Measurements from ENCODE around the gene DGKG. TPM values are rescaled to one million over a fixed set of nuclear protein-coding genes. Genes with fewer than 3 reads are reported as not detected.

The DGKG gene
- total and polyA plus RNA-seq, 9 of the 15 experiments (the other 6 are each of a cell fraction or from before 2014, with no cell fraction given): 0.01 to 0.36 (median 0.15) TPM

- Histone ChIP-seq H3K36me3 (ENCODE audit: control insufficient read depth, insufficient read depth, low read length) (no peaks in the 10 kb centered on the region), H3K9me1 (ENCODE audit: control insufficient read depth, insufficient read depth, low read length) (no peaks in the 10 kb centered on the region), H3K4me1 (replicated peaks in 1 of 2; ENCODE audit: control insufficient read depth in 2 of 2, insufficient read depth in 2 of 2, low read length in 2 of 2) (no peaks in the 10 kb centered on the region), H4K20me1 (replicated peaks; ENCODE audit: control insufficient read depth, insufficient read depth, low read length) (no peaks in the 10 kb centered on the region), H3K79me2 (ENCODE audit: control insufficient read depth, insufficient read depth, low read length) (no peaks in the 10 kb centered on the region), H3K9ac (ENCODE audit: insufficient read depth in 1 of 2, low read depth in 2 of 2, low read length in 2 of 2) (no peak overlapping the region), H2AFZ (ENCODE audit: low read depth, low read length) (no peak overlapping the region), H3K4me2 (ENCODE audit: insufficient read depth, low read length) (no peak overlapping the region), H3K27me3 (ENCODE audit: control insufficient read depth in 2 of 2, insufficient read depth in 2 of 2, low read length in 2 of 2) (peaks cover 10 to 38% of the 10 kb centered on the region in 2 experiments; a peak in 4 of 5 replicates), H3K4me3 (no peak overlapping the region), H3K9me3 (replicated peaks; ENCODE audit: control insufficient read depth, insufficient read depth, low read depth, low read length) (no peaks in the 10 kb centered on the region), H3K27ac (ENCODE audit: extremely low read depth, low read depth, low read length) (no peak overlapping the region)
- 3% methylated on average over 5 of the region's 5 CpGs for WGBS (ENCODE audit: insufficient coverage, low coverage, missing lambda C conversion rate)
- ChIA-PET POLR2A (no interaction called here), CTCF (ENCODE audit: low intra/inter-chr PET ratio) (no interaction called here)
- FAIRE-seq: peak; percentile 51
- intact Hi-C loops (cut with micrococcal nuclease) (no loop called here), in situ Hi-C loops (cut with MboI) (no loop called here)
- TF ChIP-seq PHB (CRISPR knock-in tag; IDR thresholded peaks at IDR 0.05): no peak
- no peak for TF ChIP-seq ZNF124 (CRISPR knock-in tag; IDR thresholded peaks at IDR 0.05)
- 0 out of 2 replicates have a peak, but pooled peaks have one; percentile 17 for TF ChIP-seq MAFG (tag; conservative IDR thresholded peaks at IDR 0.05)
- no peak for TF ChIP-seq RHOXF2B (CRISPR knock-in tag; conservative IDR thresholded peaks at IDR 0.05)
- TF ChIP-seq FOSL1 (tag; conservative IDR thresholded peaks at IDR 0.05): peak; percentile 60
- no peak for TF ChIP-seq U2AF1 (optimal IDR thresholded peaks at IDR 0.05; ENCODE audit: low read depth, low read length)
- no peak for TF ChIP-seq MTA3 (IDR thresholded peaks at IDR 0.05; ENCODE audit: borderline replicate concordance)
- TF ChIP-seq PCBP2 (IDR thresholded peaks at IDR 0.05; ENCODE audit: low read depth, low read length, poor library complexity, severe bottlenecking): no peak
- DNase-seq (ENCODE audit: extremely low read depth in 1 of 4, low spot score in 3 of 4): no peak
- no TSS peak for BruUV-seq (replicated peaks)
- ATAC-seq: no peak
Measured at GRCh38 chr3:186286114-186286513, 75.9 kb downstream of the DGKG start.

DNA sequence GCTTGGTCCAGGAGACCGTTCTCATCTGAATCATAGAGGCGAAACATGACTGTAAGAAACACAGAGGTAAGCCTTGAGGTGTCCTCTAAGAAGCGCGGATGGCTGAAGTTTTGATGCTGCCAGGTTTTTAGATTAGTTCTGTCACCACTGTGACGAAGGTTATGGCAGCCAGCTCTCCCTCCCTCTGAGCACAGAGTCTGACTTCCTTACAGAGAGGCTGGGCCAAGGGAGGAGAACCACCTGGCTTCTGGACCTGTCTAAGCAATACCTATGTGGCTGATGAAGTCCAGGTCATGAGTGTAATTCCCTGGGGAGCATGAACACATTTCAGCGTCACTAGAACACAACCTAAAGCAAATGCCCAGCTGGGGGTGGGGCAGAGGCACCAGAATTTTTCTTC is 77.4 kb downstream of the DGKG start:
- Histone ChIP-seq H3K4me3 (no peak overlapping the region), H3K36me3 (ENCODE audit: control insufficient read depth, insufficient read depth, low read length) (no peaks in the 10 kb centered on the region), H3K79me2 (ENCODE audit: control insufficient read depth, insufficient read depth, low read length) (no peaks in the 10 kb centered on the region), H3K4me2 (ENCODE audit: insufficient read depth, low read length) (no peak overlapping the region), H2AFZ (ENCODE audit: low read depth, low read length) (no peak overlapping the region), H4K20me1 (replicated peaks; ENCODE audit: control insufficient read depth, insufficient read depth, low read length) (no peaks in the 10 kb centered on the region), H3K4me1 (replicated peaks in 1 of 2; ENCODE audit: control insufficient read depth in 2 of 2, insufficient read depth in 2 of 2, low read length in 2 of 2) (no peaks in the 10 kb centered on the region), H3K9me1 (ENCODE audit: control insufficient read depth, insufficient read depth, low read length) (no peaks in the 10 kb centered on the region), H3K9ac (ENCODE audit: insufficient read depth in 1 of 2, low read depth in 2 of 2, low read length in 2 of 2) (no peak overlapping the region), H3K27me3 (ENCODE audit: control insufficient read depth in 2 of 2, insufficient read depth in 2 of 2, low read length in 2 of 2) (peaks cover 10 to 32% of the 10 kb centered on the region in 2 experiments; a peak in 4 of 5 replicates), H3K27ac (ENCODE audit: extremely low read depth, low read depth, low read length) (no peak overlapping the region), H3K9me3 (replicated peaks; ENCODE audit: control insufficient read depth, insufficient read depth, low read depth, low read length) (no peaks in the 10 kb centered on the region)
- WGBS (ENCODE audit: insufficient coverage, low coverage, missing lambda C conversion rate): 1% methylated on average over 6 of the region's 6 CpGs
- ATAC-seq (no peak), FAIRE-seq (no peak), DNase-seq (ENCODE audit: extremely low read depth in 1 of 4, low spot score in 3 of 4) (no peak)
- in situ Hi-C loops (cut with MboI) (no loop called here), intact Hi-C loops (cut with micrococcal nuclease) (no loop called here)
- TF ChIP-seq, protein P1, sequence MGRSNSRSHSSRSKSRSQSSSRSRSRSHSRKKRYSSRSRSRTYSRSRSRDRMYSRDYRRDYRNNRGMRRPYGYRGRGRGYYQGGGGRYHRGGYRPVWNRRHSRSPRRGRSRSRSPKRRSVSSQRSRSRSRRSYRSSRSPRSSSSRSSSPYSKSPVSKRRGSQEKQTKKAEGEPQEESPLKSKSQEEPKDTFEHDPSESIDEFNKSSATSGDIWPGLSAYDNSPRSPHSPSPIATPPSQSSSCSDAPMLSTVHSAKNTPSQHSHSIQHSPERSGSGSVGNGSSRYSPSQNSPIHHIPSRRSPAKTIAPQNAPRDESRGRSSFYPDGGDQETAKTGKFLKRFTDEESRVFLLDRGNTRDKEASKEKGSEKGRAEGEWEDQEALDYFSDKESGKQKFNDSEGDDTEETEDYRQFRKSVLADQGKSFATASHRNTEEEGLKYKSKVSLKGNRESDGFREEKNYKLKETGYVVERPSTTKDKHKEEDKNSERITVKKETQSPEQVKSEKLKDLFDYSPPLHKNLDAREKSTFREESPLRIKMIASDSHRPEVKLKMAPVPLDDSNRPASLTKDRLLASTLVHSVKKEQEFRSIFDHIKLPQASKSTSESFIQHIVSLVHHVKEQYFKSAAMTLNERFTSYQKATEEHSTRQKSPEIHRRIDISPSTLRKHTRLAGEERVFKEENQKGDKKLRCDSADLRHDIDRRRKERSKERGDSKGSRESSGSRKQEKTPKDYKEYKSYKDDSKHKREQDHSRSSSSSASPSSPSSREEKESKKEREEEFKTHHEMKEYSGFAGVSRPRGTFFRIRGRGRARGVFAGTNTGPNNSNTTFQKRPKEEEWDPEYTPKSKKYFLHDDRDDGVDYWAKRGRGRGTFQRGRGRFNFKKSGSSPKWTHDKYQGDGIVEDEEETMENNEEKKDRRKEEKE (IDR thresholded peaks at IDR 0.05; ENCODE audit: borderline replicate concordance in 1 of 2, control insufficient read depth in 1 of 2, low read depth in 2 of 2, low read length in 1 of 2): no peak
- TF ChIP-seq GTF2F1 (IDR thresholded peaks at IDR 0.05; ENCODE audit: low read depth, low read length) (no peak), PHB (CRISPR knock-in tag; IDR thresholded peaks at IDR 0.05) (no peak)
- BruUV-seq (replicated peaks): no TSS peak
- CTCF ChIA-PET (ENCODE audit: low intra/inter-chr PET ratio): no interaction called here
- POLR2A ChIA-PET: no interaction called here
